Lung (tissue), 12 donors: Measurements from ENCODE around the gene TMEM184A. TPM values are rescaled to one million over a fixed set of nuclear protein-coding genes. Genes with fewer than 3 reads are reported as not detected.

Experiments used
- ATAC-seq: fragments of 200-7000 bp; cut with Tn5 transposase; one replicate; pipeline ENCODE4 v1.9.1; 2020; ENCODE audit warnings: moderate number of reproducible peaks; ENCODE audit not compliant: insufficient read depth, low FRiP score
- DNase-seq, 3 donors: peaks; one replicate each; pipeline ENCODE4 v3.0.0-alpha.2; 2013 to 2017
- H3K27ac ChIP-seq, 2 donors: one replicate each; pipeline ENCODE4 v1.5.1; 2013; ENCODE audit warnings: mild to moderate bottlenecking in 2 of 2, moderate library complexity in 2 of 2, control low read depth in 1 of 2, inconsistent platforms in 1 of 2, low read depth in 1 of 2, low read length in 1 of 2
- H3K27me3 ChIP-seq, 3 donors: one replicate each; pipeline ENCODE4 v1.5.1; 2013; ENCODE audit warnings: low read length in 2 of 3; ENCODE audit not compliant: control insufficient read depth in 3 of 3, insufficient read depth in 3 of 3
- H3K36me3 ChIP-seq, 4 donors: one replicate each; pipeline ENCODE4 v1.5.1; 2013; ENCODE audit warnings: low read length in 4 of 4, mild to moderate bottlenecking in 1 of 4, moderate library complexity in 1 of 4; ENCODE audit not compliant: control insufficient read depth in 4 of 4, insufficient read depth in 4 of 4
- H3K4me1 ChIP-seq, 5 donors: one replicate each; pipeline ENCODE4 v1.5.1; 2013; ENCODE audit warnings: low read length in 5 of 5, mild to moderate bottlenecking in 2 of 5, moderate library complexity in 1 of 5; ENCODE audit not compliant: control insufficient read depth in 5 of 5, insufficient read depth in 5 of 5
- H3K4me3 ChIP-seq: one replicate; pipeline ENCODE4 v1.5.1; 2013; ENCODE audit warnings: mild to moderate bottlenecking, control low read depth, moderate library complexity
- H3K9ac ChIP-seq, 2 donors: one replicate each; pipeline ENCODE4 v1.5.1; 2013; ENCODE audit warnings: low read length in 2 of 2, control low read depth in 1 of 2; ENCODE audit not compliant: insufficient read depth in 1 of 2
- H3K9me3 ChIP-seq, 4 donors: one replicate each; pipeline ENCODE4 v1.5.1; 2013; ENCODE audit warnings: low read length in 3 of 4, mild to moderate bottlenecking in 1 of 4, moderate library complexity in 1 of 4; ENCODE audit not compliant: control insufficient read depth in 4 of 4, insufficient read depth in 3 of 4
- WGBS, 2 donors: extraction: QIAGEN DNeasy Blood & Tissue Kit; methylation state at CpG; one replicate each; pipeline ENCODE4 v1.1.7; 2013; 5-methylcytosine and 5-hydroxymethylcytosine counted together
- polyA plus RNA-seq, 2 donors: library from polyadenylated mRNA; stranded (reverse); fragments of 200-250 nt; gene quantifications; one replicate each; pipeline ENCODE4 v1.2.1, GENCODE V29; 2013
- total RNA-seq, 2 donors: library from RNA; depleted of rRNA in 1 of 2; stranded (reverse); fragments of >200 nt in 1 of 2; gene quantifications; one replicate each; pipeline ENCODE4 v1.2.1, GENCODE V29; 2014 to 2021
- TF ChIP-seq, protein P1 (sequence below): IDR thresholded peaks from 2 replicates; pipeline ENCODE4 v1.5.1; 2012; ENCODE audit warnings: mild to moderate bottlenecking; ENCODE audit errors: control extremely low read depth, extremely low read depth
- donor health status: control.
- donor health status: control.
- donor health status: Bipolar disorder and iron deficiency.
- donor health status: healthy.
- donor health status: DM: yes; HTN: yes; CAD: no.

The TMEM184A gene
- total and polyA plus RNA-seq, 4 donors = 1.8 to 11.8 (median 8.3) TPM

- no peak overlapping the region for H3K4me3 ChIP-seq
- TF ChIP-seq, protein P1, sequence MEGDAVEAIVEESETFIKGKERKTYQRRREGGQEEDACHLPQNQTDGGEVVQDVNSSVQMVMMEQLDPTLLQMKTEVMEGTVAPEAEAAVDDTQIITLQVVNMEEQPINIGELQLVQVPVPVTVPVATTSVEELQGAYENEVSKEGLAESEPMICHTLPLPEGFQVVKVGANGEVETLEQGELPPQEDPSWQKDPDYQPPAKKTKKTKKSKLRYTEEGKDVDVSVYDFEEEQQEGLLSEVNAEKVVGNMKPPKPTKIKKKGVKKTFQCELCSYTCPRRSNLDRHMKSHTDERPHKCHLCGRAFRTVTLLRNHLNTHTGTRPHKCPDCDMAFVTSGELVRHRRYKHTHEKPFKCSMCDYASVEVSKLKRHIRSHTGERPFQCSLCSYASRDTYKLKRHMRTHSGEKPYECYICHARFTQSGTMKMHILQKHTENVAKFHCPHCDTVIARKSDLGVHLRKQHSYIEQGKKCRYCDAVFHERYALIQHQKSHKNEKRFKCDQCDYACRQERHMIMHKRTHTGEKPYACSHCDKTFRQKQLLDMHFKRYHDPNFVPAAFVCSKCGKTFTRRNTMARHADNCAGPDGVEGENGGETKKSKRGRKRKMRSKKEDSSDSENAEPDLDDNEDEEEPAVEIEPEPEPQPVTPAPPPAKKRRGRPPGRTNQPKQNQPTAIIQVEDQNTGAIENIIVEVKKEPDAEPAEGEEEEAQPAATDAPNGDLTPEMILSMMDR = no peak
- DNase-seq = no peak
- peaks cover 0 to 24% (median 7%) of the 10 kb centered on the region in 5 donors for H3K4me1 ChIP-seq
- no peak overlapping the region for H3K9ac ChIP-seq
- no peaks in the 10 kb centered on the region for H3K27me3 ChIP-seq
- H3K36me3 ChIP-seq = peaks cover 0 to 6% (median 3%) of the 10 kb centered on the region in 4 donors
- 86 to 87% methylated on average over 7 of the region's 7 CpGs for WGBS, 2 donors
- ATAC-seq = no peak
- H3K27ac ChIP-seq = peak overlapping the region in 1 of 2 donors; percentile 61
- no peaks in the 10 kb centered on the region for H3K9me3 ChIP-seq
These were observed 16.3 kb upstream of the TMEM184A start for GRCh38 chr7:1572111-1572822.

DNA sequence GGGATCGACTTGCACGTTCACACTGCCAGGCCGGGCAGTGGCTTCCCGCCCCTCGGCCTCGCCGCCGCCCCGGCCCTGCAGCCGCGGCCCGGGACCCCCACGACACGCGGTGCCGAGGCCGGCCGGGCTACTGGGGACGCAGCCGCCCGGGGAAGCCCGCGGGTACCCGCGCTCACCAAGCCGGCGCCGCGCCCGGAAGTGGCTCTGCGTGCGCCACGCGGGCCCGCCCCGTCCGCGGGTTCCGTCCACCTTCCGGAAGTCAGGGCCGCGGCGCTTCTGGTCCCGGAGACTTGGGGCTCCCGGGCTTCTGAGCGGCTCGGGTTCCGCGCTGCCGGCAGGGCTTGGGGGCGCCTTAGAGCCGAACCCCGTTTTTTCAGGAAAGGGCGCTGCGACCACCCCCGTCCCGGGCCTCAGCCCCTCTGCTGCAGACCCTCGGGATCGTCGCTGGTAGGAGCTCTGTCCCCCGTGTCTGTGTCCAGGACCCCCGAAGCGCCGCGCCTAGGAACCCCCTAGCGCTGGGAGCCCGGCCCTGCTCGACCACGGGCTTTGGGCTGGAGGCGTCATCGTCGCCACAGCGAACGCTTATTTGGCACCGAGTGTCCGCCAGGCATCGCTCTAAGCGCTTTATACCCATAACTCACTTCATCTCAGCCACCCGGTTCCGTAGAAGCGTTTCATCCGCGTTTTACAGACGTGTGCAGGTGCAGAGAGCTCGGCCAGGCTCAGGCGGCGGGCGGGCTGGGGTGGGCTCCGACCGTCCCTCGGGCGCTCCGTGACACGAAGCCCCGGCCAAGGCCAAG, 14.0 kb upstream of the TMEM184A start, which contains the start of gene PSMG3:
Gene PSMG3, minus strand, starts transcription at position 200 of the 800 bp plus-strand sequence. CDS start 693 bp downstream, outside the sequence.
- Histone ChIP-seq H3K27ac (peak within 1 kb of the TSS; percentile 95 to 99), H3K36me3 (peaks cover 0 to 18% (median 7%) of the 10 kb centered on the region in 4 donors), H3K4me1 (peaks cover 0 to 24% (median 7%) of the 10 kb centered on the region in 5 donors), H3K27me3 (no peaks in the 10 kb centered on the region), H3K9ac (peak within 1 kb of the TSS; percentile 68 to 82), H3K9me3 (no peaks in the 10 kb centered on the region), H3K4me3 (peak within 1 kb of the TSS; percentile 94)
- TF ChIP-seq, protein P1 = no peak
- DNase-seq (peak; percentile 90 to 96 (median 92)), ATAC-seq (peak; percentile 96)
- WGBS, 2 donors = 0 to 1% methylated on average over 58 to 95 of the region's 95 CpGs

DNA sequence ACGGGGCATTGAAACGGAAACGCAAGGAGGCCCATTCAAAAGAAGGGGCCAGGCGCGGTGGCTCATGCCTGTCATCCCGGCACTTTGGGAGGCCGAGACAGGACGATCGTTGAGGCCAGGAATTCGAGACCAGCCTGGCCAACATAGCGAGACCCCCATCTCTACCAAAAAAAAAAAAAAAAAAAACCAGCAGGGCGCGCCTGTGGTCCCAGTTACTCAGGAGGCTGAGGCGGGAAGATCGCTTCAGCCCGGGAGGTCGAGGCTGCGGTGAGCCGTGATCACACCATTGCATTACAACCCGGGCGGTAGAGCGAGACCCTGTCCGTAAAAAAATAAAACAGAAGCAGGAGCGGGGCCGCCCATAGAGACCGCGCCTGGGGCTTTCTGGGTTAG, 13.4 kb upstream of the TMEM184A start:
- DNase-seq (no peak), ATAC-seq (no peak)
- H3K36me3 ChIP-seq = peaks cover 0 to 18% (median 7%) of the 10 kb centered on the region in 4 donors
- peak overlapping the region; percentile 87 for H3K4me3 ChIP-seq
- H3K27me3 ChIP-seq = no peaks in the 10 kb centered on the region
- TF ChIP-seq, protein P1 = no peak
- H3K9me3 ChIP-seq = no peaks in the 10 kb centered on the region
- no peak overlapping the region for H3K9ac ChIP-seq
- peaks cover 0 to 24% (median 7%) of the 10 kb centered on the region in 5 donors for H3K4me1 ChIP-seq
- 23 to 27% methylated on average over 27 of the region's 27 CpGs for WGBS, 2 donors
- peak overlapping the region; percentile 85 to 95 for H3K27ac ChIP-seq
